SKM-1 treated with dmso at 0.1 percent for 144 hours (cell line): ENCODE data around the gene NFASC.

Experiments used
- DNase-seq: peaks from one replicate; lab custom pipeline; 2025; ENCODE audit not compliant: unreplicated experiment; lab: John Stamatoyannopoulos, UW

NFASC gene

GRCh38 chr1:204887846-204888245 lies 17.2 kb downstream of the NFASC start:
- no peak for DNase-seq

- no peak for DNase-seq
Measured at GRCh38 chr1:204888294-204888693, 17.6 kb downstream of the NFASC start.

DNA sequence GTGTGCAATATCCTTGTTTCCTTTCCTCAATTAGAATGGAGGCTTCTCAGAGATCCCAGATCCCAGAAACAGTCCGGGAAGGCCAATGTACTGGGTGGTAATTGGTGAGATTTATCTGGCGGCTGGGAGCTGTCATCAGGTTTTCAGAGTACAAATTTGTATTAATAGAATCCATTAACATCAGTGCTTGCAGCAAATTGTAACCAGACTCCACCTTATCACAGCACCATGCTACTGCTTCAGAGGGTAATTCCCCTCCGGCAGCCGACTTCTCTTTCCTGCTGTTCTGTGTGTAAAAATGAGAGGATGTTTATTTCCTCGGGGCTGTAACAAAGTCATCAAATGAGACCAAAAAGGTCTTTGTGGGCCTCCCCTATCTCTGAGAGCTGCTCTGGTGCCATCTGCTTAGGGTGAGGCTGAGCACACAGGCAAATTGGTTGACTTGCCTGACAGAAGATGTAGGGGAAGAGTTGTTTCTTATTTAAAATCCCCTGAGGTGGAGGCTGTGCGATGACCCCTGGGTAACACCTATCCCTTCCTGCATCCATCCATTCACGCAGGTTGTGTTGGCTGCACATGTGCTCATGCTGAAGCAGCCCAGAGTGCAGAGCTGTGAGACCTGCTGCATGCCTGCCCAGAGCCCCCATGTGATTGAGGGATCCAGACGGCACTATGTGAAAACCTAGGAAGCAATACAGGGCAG lies 19.2 kb downstream of the NFASC start:
- DNase-seq: no peak

DNA sequence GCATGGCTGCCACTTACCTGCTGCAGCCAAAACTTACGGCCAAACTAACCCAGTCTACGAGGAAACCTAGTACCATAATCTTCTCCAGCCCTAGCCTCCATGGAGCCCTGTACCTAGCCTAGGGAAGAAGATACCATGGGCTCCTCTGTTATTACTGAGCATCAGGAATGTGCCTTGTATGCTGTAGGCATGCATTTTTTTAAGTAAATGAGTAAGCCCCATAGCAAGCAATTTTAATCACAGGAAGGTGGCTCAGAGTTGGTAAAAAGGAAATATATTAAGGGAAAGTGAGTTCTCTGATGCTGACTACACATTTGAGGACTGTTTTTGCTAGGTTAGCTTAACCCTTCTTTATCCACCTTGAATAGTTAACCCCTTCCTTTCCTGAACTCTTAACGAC lies 21.2 kb downstream of the NFASC start:
- no peak for DNase-seq

DNA sequence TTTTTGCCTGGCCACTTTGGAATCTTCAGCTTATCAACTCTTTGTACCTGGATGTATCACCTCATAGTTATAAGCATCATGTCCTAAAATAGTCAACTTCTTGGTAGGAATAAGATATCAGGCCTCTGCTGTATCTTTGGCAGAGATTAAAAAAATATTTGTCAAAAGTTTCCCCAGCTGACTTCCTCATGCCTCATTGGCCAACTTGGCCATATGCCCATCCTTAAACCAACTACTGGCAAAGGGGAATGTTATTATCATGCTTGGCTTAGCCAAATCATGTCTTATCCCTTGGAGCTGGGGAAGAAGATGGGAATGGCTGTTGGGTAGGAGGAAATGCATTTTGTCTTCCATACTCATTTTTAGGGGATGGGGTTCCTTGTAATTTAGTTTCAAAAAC lies 23.4 kb downstream of the NFASC start:
- no peak for DNase-seq

GRCh38 chr1:204894606-204895005 lies 23.9 kb downstream of the NFASC start:
- DNase-seq: no peak

GRCh38 chr1:204896023-204896422 lies 25.4 kb downstream of the NFASC start:
- no peak for DNase-seq

DNA sequence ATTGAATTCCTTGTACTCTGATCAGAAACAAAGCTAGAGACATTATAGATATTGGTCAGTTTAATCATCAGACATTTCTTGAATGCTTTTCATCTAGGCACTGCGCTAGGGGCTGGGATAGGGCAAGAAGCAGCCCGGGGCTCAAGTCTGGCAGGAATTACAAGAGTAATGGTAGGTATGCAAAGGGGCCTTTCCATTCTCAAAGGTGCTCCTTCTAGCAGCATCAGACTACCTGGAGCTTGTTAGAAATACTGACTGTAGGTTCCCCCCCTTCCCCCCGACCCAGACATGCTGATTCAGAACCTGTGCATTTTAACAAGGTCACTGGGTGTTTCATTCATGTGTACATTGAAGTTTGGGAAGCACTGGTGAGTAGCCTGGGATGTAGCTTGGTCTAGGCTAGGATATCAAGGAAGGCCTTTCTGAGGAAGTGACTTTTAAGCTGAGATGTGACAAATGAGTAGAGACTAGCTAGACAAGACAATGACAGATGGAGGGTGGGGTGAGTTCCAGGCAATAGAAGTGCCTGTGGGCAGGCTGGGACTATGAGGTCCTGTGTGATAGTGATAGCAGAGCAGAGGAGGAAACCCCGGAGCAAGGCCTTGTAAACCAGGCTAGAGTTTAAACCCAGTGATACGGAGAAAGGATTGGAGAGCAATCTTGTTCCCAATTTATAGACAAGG lies 26.3 kb downstream of the NFASC start:
- DNase-seq: no peak

DNA sequence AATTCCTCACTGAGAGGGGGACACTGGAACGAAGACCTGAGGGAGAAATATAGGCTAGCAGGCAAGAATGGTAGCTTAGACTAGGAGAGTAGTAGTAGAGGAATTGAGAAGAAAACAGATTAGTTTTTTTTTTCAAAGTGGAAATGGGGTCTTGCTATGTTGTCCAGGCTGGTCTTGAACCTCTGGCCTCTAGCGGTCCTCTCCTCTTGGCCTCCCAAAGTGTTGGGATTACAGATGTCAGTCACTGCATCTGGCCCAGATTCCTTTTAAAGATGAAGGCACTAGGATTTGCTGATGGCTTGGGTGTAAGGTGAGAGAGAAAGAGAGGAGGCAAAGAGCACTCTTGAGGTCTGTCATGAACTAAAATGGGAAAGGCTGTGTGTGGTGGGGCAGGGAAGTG lies 30.1 kb downstream of the NFASC start:
- DNase-seq: no peak

- DNase-seq: no peak
Measured at GRCh38 chr1:204902671-204903070, 32.0 kb downstream of the NFASC start.

DNA sequence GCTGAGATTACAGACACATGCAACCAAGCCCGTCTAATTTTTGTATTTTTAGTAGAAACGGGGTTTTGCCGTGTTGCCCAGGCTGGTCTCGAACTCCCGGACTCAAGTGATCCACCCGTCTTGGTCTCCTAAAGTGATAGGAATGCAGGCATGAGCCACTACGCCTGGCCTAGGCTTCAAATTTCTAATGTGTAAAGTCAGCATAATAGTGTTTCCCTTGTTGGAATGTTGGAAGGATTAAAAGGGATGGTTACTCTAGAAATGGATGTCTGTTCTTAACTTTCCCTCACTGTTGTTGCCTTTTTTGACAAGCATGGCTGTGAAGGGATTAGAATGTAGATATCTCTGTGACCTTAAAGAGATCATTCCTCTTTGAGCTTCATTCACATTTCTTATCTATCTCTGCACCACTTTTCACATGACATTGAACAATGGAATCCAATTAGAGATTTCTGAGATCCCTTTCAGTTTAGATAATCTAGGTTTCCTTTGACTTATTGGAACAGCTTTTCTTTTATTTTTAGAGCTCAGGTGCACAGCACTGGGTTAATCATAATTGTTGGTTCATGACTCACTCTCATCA lies 33.7 kb downstream of the NFASC start:
- no peak for DNase-seq

DNA sequence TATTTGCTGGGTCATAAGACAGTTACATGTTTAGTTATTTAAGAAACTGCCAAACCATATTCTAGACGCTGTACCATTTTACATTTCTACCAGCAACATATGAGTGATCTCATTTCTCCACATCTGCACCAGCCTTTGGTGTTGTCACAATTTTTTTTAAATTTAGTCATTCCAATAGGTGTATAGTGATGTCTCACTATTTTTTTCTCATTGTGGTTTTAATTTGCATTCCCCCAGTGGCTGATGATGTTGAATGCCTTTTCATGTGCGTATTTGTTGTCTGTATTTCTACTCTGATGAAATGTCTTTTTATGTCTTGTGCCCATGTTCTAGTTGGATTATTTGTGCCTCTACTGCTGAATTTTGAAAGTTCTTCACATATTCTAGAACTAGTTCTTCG lies 38.4 kb downstream of the NFASC start:
- DNase-seq: no peak

- no peak for DNase-seq
Measured at GRCh38 chr1:204915861-204916495, 45.3 kb downstream of the NFASC start.

DNA sequence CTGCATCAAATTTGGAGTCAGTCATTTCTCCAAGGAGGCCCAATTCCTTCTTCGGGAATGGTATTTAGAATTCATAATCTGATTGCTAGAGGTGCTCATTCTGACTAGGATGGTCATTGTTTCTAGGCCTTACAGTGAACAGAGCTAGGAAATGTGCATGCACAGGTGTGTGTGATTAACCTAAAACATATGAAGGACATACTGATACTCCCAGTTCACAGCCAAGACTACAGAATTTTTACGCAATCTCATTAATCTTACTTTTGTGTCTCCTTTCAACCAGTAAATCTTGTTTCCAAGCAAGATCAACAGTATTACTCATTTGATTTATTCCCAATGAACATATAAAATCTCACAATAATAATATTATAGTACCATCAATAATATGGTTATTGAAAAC lies 47.1 kb downstream of the NFASC start:
- no peak for DNase-seq

GRCh38 chr1:204920511-204920910 lies 49.8 kb downstream of the NFASC start:
- DNase-seq: no peak

- DNase-seq: no peak
Measured at GRCh38 chr1:204920967-204921366, 50.3 kb downstream of the NFASC start.

DNA sequence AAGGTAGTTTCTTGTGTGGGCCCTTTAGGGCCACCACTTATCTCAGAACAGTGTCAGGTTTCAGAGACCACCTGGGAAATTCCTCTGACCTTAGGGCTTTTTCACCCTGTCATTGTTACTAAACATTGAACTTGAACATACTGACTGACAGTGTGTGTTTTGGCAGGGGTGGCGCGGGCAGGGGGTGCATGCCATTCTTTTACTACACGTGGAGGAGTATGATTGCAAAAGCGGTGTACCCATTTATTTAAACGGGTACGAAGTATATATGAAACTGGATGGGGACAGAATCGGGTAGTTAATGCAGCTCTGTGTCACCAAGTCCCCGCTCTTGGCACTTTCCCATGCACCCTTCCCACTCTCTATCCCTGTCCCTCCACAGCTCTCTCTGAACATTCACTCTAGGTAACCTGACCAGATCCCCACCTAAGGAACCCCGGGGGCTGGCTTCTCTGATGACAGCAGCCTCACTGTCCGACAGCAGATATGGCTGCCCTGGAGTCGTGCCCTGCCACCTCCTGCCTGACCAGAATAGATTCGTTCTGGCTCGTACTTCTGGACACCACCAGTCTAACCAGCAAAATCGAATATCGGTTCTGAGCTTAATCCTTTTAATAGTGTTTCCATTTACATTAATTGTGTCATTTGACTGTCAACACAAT lies 51.3 kb downstream of the NFASC start:
- DNase-seq: no peak

- DNase-seq: no peak
Measured at GRCh38 chr1:204923201-204923600, 52.5 kb downstream of the NFASC start.

DNA sequence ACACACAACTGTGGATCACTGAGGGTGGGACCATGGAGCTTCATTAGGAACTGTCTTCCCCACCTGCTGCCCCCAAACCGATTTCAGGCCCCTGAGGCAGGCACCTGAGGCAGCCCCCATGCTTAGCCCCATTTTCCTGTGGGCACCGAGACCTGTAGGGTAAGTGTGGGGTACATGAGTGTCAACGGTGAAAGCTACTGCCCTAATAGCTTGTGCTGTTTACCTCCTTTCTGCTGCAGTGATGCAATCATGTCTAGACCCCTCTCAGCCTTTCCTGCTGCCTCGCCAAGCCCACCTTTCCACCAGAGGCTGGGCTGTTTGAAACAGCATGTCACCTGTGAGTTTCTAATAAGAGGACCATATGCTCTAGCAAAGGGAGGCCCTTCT lies 53.0 kb downstream of the NFASC start:
- DNase-seq: no peak

GRCh38 chr1:204924013-204924759 lies 53.5 kb downstream of the NFASC start:
- no peak for DNase-seq

DNA sequence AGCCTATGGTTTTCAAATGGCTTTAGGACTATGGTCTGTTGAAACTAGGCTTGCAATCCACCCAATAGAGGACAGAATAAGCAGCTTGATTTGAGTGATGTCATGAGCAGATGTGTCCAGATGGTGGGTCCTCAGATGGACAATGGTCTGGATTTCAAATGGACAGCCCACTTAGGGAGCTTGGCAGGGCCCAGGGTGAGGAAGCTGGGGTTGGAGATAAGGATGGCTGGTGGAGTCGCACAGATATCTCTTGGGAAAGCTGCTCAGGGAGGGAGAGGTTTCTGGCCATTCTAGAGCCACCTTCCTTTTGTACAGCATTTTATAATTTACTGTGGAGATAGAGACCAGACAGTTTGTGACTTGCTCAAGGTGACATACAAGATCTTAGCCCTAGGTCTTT lies 55.0 kb downstream of the NFASC start:
- no peak for DNase-seq
